ENCODE data around the gene HSPA12B.

The HSPA12B gene

DNA sequence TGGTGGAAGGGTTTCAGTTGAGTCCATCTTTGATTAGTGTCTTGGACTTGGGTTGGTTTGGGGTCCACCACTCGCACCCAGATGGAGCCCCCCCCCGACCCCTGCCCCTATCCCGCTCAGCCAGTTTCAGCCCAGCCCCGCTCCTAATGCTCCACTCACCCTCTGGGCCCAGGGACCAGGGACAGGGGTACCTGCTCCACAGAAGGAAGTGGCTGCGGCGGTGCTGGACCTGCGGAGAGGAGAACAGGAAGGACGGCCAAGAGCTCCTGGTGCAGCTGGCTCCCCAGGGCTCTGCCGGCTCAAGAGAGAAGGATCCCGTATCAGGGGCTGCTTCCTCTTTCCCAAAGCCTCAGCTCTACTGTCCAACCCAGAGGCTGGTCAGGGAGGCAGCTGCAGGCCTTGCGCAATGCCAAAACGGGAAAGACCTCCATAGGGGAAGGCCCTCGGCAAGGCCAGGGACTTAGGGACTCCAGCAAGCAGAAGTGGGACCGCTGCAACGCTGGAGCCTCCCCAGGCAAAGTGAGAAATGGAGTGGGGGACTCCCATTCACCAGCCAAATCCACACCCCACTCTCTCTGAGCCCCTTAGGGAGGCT, 20.1 kb upstream of the HSPA12B start, which contains the start of gene SIGLEC1:
SIGLEC1 (minus strand) TSS at position 322 of the 595 bp plus-strand sequence. CDS start 5,472 bp downstream, outside the sequence.
- Histone ChIP-seq H3K9me3 (no peaks in the 10 kb centered on the region), H3K4me1 (no peaks in the 10 kb centered on the region), H3K4me3 (ENCODE audit: low read depth, low read length) (no peak within 1 kb of the TSS), H3K36me3 (no peaks in the 10 kb centered on the region), H3K27me3 (no peaks in the 10 kb centered on the region)
- no peak for DNase-seq
- TF ChIP-seq, protein P1, sequence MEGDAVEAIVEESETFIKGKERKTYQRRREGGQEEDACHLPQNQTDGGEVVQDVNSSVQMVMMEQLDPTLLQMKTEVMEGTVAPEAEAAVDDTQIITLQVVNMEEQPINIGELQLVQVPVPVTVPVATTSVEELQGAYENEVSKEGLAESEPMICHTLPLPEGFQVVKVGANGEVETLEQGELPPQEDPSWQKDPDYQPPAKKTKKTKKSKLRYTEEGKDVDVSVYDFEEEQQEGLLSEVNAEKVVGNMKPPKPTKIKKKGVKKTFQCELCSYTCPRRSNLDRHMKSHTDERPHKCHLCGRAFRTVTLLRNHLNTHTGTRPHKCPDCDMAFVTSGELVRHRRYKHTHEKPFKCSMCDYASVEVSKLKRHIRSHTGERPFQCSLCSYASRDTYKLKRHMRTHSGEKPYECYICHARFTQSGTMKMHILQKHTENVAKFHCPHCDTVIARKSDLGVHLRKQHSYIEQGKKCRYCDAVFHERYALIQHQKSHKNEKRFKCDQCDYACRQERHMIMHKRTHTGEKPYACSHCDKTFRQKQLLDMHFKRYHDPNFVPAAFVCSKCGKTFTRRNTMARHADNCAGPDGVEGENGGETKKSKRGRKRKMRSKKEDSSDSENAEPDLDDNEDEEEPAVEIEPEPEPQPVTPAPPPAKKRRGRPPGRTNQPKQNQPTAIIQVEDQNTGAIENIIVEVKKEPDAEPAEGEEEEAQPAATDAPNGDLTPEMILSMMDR (IDR thresholded peaks at IDR 0.05; ENCODE audit: low read depth, low read length): no peak

DNA sequence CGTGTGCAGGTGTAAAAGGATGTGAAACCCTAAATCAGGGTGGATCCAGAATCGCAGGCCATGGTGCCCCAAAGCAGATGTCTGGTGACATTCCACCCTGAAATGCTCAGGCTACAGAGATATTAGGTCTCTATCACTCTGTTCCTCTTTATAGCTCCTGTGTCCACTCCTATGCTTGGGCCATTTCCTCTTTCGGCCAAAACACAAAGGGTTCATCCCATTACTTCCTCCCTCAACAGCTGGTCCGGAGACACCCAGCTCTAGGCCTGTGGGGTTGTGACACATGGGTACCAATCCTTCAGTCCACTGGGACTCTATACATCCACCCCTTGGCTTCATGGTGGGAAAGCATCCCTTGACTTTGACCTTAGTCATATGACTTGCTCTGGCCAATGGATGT, 18.4 kb upstream of the HSPA12B start:
- Histone ChIP-seq H3K4me3 (ENCODE audit: low read depth, low read length) (no peak overlapping the region), H3K9me3 (no peaks in the 10 kb centered on the region), H3K27me3 (no peaks in the 10 kb centered on the region), H3K36me3 (no peaks in the 10 kb centered on the region), H3K4me1 (no peaks in the 10 kb centered on the region)
- no peak for DNase-seq
- TF ChIP-seq, protein P1 (IDR thresholded peaks at IDR 0.05; ENCODE audit: low read depth, low read length): no peak

DNA sequence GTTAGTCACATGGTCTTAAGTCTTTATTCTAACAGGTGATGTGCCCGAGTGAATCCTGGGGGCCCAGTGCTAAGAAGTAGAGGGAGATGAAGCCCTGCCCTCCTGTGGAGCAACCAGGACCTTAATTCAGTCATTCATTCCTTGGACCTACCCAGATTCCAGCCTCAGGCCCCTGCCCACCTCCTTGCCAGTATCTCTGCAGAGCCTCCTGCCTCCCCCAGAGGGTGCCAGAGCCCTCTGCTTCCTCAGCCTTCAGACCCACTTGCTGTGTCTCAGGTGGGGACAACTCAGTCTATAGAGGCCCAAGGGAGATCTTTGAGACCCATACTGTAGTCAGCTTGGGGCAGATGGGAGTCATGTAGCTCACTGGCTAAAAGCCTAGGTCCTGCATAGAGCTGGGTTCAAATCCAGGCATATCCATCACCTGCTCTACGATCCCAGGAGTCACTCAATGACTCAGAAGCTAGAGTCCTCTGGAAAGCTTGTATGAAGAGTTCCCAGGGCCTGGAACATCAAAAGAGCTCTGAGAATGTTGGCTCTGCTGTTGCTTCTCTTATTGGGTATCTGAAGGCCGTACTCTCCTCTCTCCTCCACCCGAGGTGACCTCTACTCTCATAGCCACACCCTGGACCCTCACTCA, 16.2 kb upstream of the HSPA12B start:
- H3K9me3 ChIP-seq: no peaks in the 10 kb centered on the region
- TF ChIP-seq, protein P1 (IDR thresholded peaks at IDR 0.05; ENCODE audit: low read depth, low read length): peak; percentile 95
- no peak overlapping the region for H3K4me3 ChIP-seq (ENCODE audit: low read depth, low read length)
- H3K36me3 ChIP-seq: no peaks in the 10 kb centered on the region
- H3K27me3 ChIP-seq: no peaks in the 10 kb centered on the region
- H3K4me1 ChIP-seq: no peaks in the 10 kb centered on the region
- peak; percentile 72 for DNase-seq

DNA sequence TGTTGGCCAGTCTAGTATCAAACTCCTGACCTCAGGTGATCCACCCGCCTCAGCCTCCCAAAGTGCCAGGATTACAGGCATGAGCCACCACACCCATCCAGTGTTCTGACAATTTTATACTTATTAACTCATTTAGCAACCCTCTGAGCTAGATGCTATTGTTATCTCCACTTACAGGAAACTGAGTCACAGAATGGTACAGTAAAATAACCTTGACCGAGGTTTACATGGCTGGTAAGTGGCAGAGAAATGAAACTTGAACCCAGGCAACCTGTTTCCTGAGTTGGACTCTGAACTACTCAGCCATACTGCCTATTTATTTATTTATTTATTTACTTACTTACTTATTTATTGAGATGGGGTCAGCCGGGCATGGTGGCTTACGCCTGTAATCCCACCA, 13.4 kb upstream of the HSPA12B start:
- no peak overlapping the region for H3K4me3 ChIP-seq (ENCODE audit: low read depth, low read length)
- TF ChIP-seq, protein P1 (IDR thresholded peaks at IDR 0.05; ENCODE audit: low read depth, low read length): no peak
- DNase-seq: no peak
- H3K4me1 ChIP-seq: no peaks in the 10 kb centered on the region
- no peaks in the 10 kb centered on the region for H3K36me3 ChIP-seq
- no peaks in the 10 kb centered on the region for H3K9me3 ChIP-seq
- H3K27me3 ChIP-seq: no peaks in the 10 kb centered on the region

DNA sequence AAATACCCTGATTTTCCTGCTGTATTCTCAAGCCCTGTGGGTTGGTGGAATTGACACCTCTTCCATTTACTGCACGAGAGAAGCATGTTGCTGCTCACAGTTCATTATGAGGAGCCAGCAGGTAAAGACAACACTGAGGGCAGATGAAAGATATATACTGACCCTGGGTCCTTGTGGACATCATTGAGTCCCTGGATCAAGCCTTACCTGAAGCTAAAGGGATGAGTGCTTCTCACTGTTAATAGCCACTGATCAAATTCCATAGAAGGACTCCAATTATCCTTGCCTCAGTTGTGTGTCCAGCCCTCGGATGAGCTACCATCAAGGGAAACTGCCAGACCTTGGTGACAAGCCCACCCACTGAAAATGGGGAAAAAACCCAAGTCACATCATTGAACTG, 12.4 kb upstream of the HSPA12B start:
- no peak for DNase-seq
- Histone ChIP-seq H3K4me3 (ENCODE audit: low read depth, low read length) (no peak overlapping the region), H3K36me3 (no peaks in the 10 kb centered on the region), H3K9me3 (no peaks in the 10 kb centered on the region), H3K4me1 (no peaks in the 10 kb centered on the region), H3K27me3 (no peaks in the 10 kb centered on the region)
- TF ChIP-seq, protein P1 (IDR thresholded peaks at IDR 0.05; ENCODE audit: low read depth, low read length): no peak

DNA sequence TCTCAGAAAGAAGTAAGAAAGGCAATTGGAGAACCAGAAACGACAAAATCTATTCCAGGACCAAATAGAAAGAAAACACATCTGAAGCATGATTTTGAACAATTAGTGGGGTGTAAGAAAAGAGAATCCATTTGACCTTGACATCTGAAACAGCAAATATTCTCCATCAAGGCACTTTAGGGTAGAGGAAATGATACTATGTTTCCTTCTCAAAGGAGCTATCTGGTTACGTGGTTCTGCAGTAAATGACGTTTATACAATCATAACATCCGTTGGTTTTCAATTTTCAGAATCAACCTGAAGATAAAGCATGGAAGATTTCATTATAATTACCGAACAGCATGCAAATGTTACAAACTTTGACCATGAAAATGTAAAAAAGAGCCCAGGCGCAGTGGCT, 11.9 kb upstream of the HSPA12B start:
- TF ChIP-seq, protein P1 (IDR thresholded peaks at IDR 0.05; ENCODE audit: low read depth, low read length): no peak
- Histone ChIP-seq H3K27me3 (no peaks in the 10 kb centered on the region), H3K36me3 (no peaks in the 10 kb centered on the region), H3K4me3 (ENCODE audit: low read depth, low read length) (no peak overlapping the region), H3K9me3 (no peaks in the 10 kb centered on the region), H3K4me1 (no peaks in the 10 kb centered on the region)
- DNase-seq: no peak
